Mesenchymal stem cell (in vitro differentiated cells and primary cell): ENCODE measurements around the gene TCF4.

Source experiments
- DNase-seq: peaks from one replicate; pipeline ENCODE4 v3.0.0-alpha.2; 2013
- H2AFZ ChIP-seq: one replicate; pipeline ENCODE4 v1.6.1; 2013; ENCODE audit warnings: low read depth, mild to moderate bottlenecking, control low read depth, inconsistent platforms, low read length, moderate library complexity
- H2AK5ac ChIP-seq: 2 replicates; pipeline ENCODE4 v1.6.1; 2013; ENCODE audit warnings: low read length, moderate library complexity, mild to moderate bottlenecking, inconsistent platforms; ENCODE audit not compliant: severe bottlenecking
- H2BK120ac ChIP-seq: one replicate; pipeline ENCODE4 v1.6.1; 2013; ENCODE audit warnings: low read depth, mild to moderate bottlenecking, inconsistent platforms, low read length, moderate library complexity
- H2BK12ac ChIP-seq, 2 experiments: one replicate each; pipeline ENCODE4 v1.6.1; 2013; ENCODE audit warnings: inconsistent platforms in 2 of 2, low read length in 2 of 2, mild to moderate bottlenecking in 2 of 2, moderate library complexity in 2 of 2, control low read depth in 1 of 2
- H2BK15ac ChIP-seq: one replicate; pipeline ENCODE4 v1.6.1; 2013; ENCODE audit warnings: mild to moderate bottlenecking, low read depth, inconsistent platforms; ENCODE audit not compliant: poor library complexity, severe bottlenecking
- H2BK5ac ChIP-seq: 2 replicates; pipeline ENCODE4 v1.6.1; 2013; ENCODE audit warnings: low read depth, mild to moderate bottlenecking, low read length, control low read depth, inconsistent platforms; ENCODE audit not compliant: poor library complexity, severe bottlenecking
- H3K14ac ChIP-seq, 2 experiments: one replicate each; pipeline ENCODE4 v1.6.1; 2013; ENCODE audit warnings: inconsistent platforms in 2 of 2, low read length in 2 of 2, control low read depth in 1 of 2, mild to moderate bottlenecking in 1 of 2, moderate library complexity in 1 of 2
- H3K18ac ChIP-seq, 2 experiments: one replicate each; pipeline ENCODE4 v1.6.1; 2013; ENCODE audit warnings: inconsistent platforms in 2 of 2, low read length in 2 of 2, control low read depth in 1 of 2, low read depth in 1 of 2, mild to moderate bottlenecking in 1 of 2
- H3K23ac ChIP-seq, 2 experiments: one replicate each; pipeline ENCODE4 v1.6.1; 2013; ENCODE audit warnings: inconsistent platforms in 2 of 2, low read length in 2 of 2, mild to moderate bottlenecking in 2 of 2, moderate library complexity in 2 of 2, control low read depth in 1 of 2
- H3K27ac ChIP-seq: 2 replicates; pipeline ENCODE4 v1.5.1; 2013; ENCODE audit warnings: mild to moderate bottlenecking, moderate library complexity, low read length, control low read depth, inconsistent platforms; ENCODE audit not compliant: poor library complexity, severe bottlenecking
- H3K27me3 ChIP-seq, 2 experiments: 2 replicates each; pipeline versions ENCODE4 v1.6.1 to v1.7.0; 2013; ENCODE audit warnings: low read length in 2 of 2, mild to moderate bottlenecking in 2 of 2, moderate library complexity in 2 of 2, control low read depth in 1 of 2, inconsistent platforms in 1 of 2; ENCODE audit not compliant: control insufficient read depth in 1 of 2, insufficient read depth in 1 of 2
- H3K36me3 ChIP-seq, 2 experiments: 2 replicates each; pipeline versions ENCODE4 v1.6.1 to v1.7.0; 2013; ENCODE audit warnings: low read length in 2 of 2, control low read depth in 1 of 2, inconsistent platforms in 1 of 2, low read depth in 1 of 2, mild to moderate bottlenecking in 1 of 2; ENCODE audit not compliant: insufficient read depth in 2 of 2, control insufficient read depth in 1 of 2
- H3K4ac ChIP-seq, 2 experiments: one replicate each; pipeline ENCODE4 v1.6.1; 2013; ENCODE audit warnings: inconsistent platforms in 2 of 2, low read length in 2 of 2, mild to moderate bottlenecking in 2 of 2, moderate library complexity in 2 of 2, control low read depth in 1 of 2, low read depth in 1 of 2
- H3K4me1 ChIP-seq: 2 replicates; pipeline ENCODE4 v1.6.1; 2013; ENCODE audit warnings: low read depth, low read length, control low read depth; ENCODE audit not compliant: control insufficient read depth, insufficient read depth
- H3K4me2 ChIP-seq: 2 replicates; pipeline ENCODE4 v1.6.1; 2013; ENCODE audit warnings: low read length, mild to moderate bottlenecking, inconsistent platforms; ENCODE audit not compliant: poor library complexity, severe bottlenecking
- H3K4me3 ChIP-seq, 2 experiments: 2 replicates each; pipeline versions ENCODE4 v1.5.1 to v1.7.0; 2013; ENCODE audit warnings: low read length in 2 of 2, mild to moderate bottlenecking in 2 of 2, control low read depth in 1 of 2, low read depth in 1 of 2; ENCODE audit not compliant: insufficient read depth in 1 of 2
- H3K79me1 ChIP-seq: replicated peaks from 2 replicates; pipeline ENCODE4 v1.6.1; 2013; ENCODE audit warnings: mild to moderate bottlenecking, control low read depth, low read length, inconsistent platforms; ENCODE audit not compliant: poor library complexity, severe bottlenecking
- H3K9ac ChIP-seq: 2 replicates; pipeline ENCODE4 v1.7.0; 2013; ENCODE audit warnings: mild to moderate bottlenecking, low read length, moderate library complexity
- H3K9me3 ChIP-seq: 2 replicates; pipeline ENCODE4 v1.7.0; 2013; ENCODE audit warnings: mild to moderate bottlenecking, low read length; ENCODE audit not compliant: control insufficient read depth
- H4K8ac ChIP-seq: one replicate; pipeline ENCODE4 v1.6.1; 2013; ENCODE audit warnings: inconsistent platforms, mild to moderate bottlenecking, low read length, moderate library complexity
- H4K91ac ChIP-seq: one replicate; pipeline ENCODE4 v1.6.1; 2013; ENCODE audit warnings: mild to moderate bottlenecking, low read length, inconsistent platforms
- WGBS: methylation state at CpG from one replicate; pipeline ENCODE4 v1.1.7; 2013; ENCODE audit warnings: mixed read lengths; 5-methylcytosine and 5-hydroxymethylcytosine counted together

Gene TCF4

GRCh38 chr18:55253814-55254213 is 334.2 kb downstream of the TCF4 start:
- Histone ChIP-seq H3K4me2 (no peak overlapping the region), H2AK5ac (no peak overlapping the region), H2BK5ac (no peak overlapping the region), H3K27me3 (no peaks in the 10 kb centered on the region), H3K9me3 (peaks cover 7% of the 10 kb centered on the region), H2BK12ac (no peak overlapping the region), H3K27ac (no peak overlapping the region), H3K4ac (no peak overlapping the region), H3K18ac (no peak overlapping the region), H3K36me3 (peaks cover 0 to 72% of the 10 kb centered on the region in 2 experiments), H3K23ac (no peak overlapping the region), H2BK120ac (no peak overlapping the region), H4K91ac (no peak overlapping the region), H3K79me1 (no peaks in the 10 kb centered on the region), H3K4me1 (no peaks in the 10 kb centered on the region), H2AFZ (no peak overlapping the region), H3K4me3 (no peak overlapping the region), H3K9ac (no peak overlapping the region), H3K14ac (no peak overlapping the region), H2BK15ac (no peak overlapping the region), H4K8ac (no peak overlapping the region)
- WGBS = 100% methylated on average over 1 of the region's 1 CpG
- no peak for DNase-seq

DNA sequence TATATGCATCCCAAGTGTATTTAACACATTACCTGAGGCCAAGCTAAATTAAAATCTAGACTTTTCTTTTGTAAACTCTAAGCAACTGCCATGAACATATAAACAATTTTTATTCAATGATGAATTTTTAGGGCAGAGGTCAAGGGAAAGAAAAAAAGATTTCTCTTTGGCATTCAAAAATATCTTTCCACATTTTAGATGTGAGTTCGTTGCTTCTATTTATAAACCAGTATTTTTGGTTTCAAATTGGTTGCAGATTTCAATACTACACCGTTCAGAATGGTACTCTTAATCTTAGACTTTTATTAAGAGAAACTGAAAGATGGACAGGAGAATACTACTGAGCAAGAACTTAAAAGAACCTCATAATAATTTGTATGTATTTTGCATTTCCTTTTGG is 335.1 kb downstream of the TCF4 start:
- Histone ChIP-seq H3K36me3 (peaks cover 0 to 67% of the 10 kb centered on the region in 2 experiments), H3K4ac (no peak overlapping the region), H4K8ac (no peak overlapping the region), H3K4me3 (peak overlapping the region in 1 of 2 experiments; percentile 59), H3K9me3 (peaks cover 7% of the 10 kb centered on the region), H3K9ac (peak overlapping the region; percentile 80), H2BK12ac (no peak overlapping the region), H2AFZ (no peak overlapping the region), H3K18ac (no peak overlapping the region), H2BK120ac (no peak overlapping the region), H3K23ac (no peak overlapping the region), H3K27ac (no peak overlapping the region), H3K4me2 (no peak overlapping the region), H4K91ac (no peak overlapping the region), H2BK15ac (no peak overlapping the region), H2AK5ac (no peak overlapping the region), H3K79me1 (no peaks in the 10 kb centered on the region), H3K27me3 (no peaks in the 10 kb centered on the region), H3K4me1 (no peaks in the 10 kb centered on the region), H2BK5ac (no peak overlapping the region), H3K14ac (no peak overlapping the region)
- no CpG with 5 or more reads among the region's 2 CpGs for WGBS
- no peak for DNase-seq

GRCh38 chr18:55252053-55252675 is 335.8 kb downstream of the TCF4 start:
- H3K27ac ChIP-seq = no peak overlapping the region
- no peak overlapping the region for H3K4me2 ChIP-seq
- H4K8ac ChIP-seq = no peak overlapping the region
- H2BK120ac ChIP-seq = no peak overlapping the region
- no peaks in the 10 kb centered on the region for H3K4me1 ChIP-seq
- no peak for DNase-seq
- H3K4me3 ChIP-seq = peak overlapping the region in 1 of 2 experiments; percentile 59
- peaks cover 0 to 67% of the 10 kb centered on the region in 2 experiments for H3K36me3 ChIP-seq
- no peaks in the 10 kb centered on the region for H3K79me1 ChIP-seq
- H3K14ac ChIP-seq = no peak overlapping the region
- H2BK5ac ChIP-seq = no peak overlapping the region
- WGBS = 97% methylated on average over 6 of the region's 7 CpGs
- H3K9ac ChIP-seq = peak overlapping the region; percentile 80
- H2AK5ac ChIP-seq = no peak overlapping the region
- no peak overlapping the region for H3K18ac ChIP-seq
- no peak overlapping the region for H2AFZ ChIP-seq
- H4K91ac ChIP-seq = no peak overlapping the region
- no peak overlapping the region for H2BK15ac ChIP-seq
- peaks cover 7% of the 10 kb centered on the region for H3K9me3 ChIP-seq
- H3K23ac ChIP-seq = no peak overlapping the region
- no peak overlapping the region for H2BK12ac ChIP-seq
- no peaks in the 10 kb centered on the region for H3K27me3 ChIP-seq
- no peak overlapping the region for H3K4ac ChIP-seq

GRCh38 chr18:55251254-55251971 is 336.6 kb downstream of the TCF4 start:
- H3K9ac ChIP-seq = peak overlapping the region; percentile 80
- 88% methylated on average over 12 of the region's 13 CpGs for WGBS
- H3K4me1 ChIP-seq = no peaks in the 10 kb centered on the region

More at GRCh38 chr18:55251254-55251971, 336.6 kb downstream of the TCF4 start:
- no peak overlapping the region for H2BK12ac ChIP-seq
- no peak overlapping the region for H2BK15ac ChIP-seq
- H3K79me1 ChIP-seq = no peaks in the 10 kb centered on the region
- no peak overlapping the region for H2BK120ac ChIP-seq
- peak overlapping the region in 1 of 2 experiments; percentile 57 for H3K4me3 ChIP-seq
- H3K14ac ChIP-seq = no peak overlapping the region
- H3K4me2 ChIP-seq = no peak overlapping the region
- no peak overlapping the region for H3K23ac ChIP-seq
- no peak overlapping the region for H2AFZ ChIP-seq
- H3K27me3 ChIP-seq = no peaks in the 10 kb centered on the region
- no peak overlapping the region for H3K4ac ChIP-seq
- H3K36me3 ChIP-seq = peaks cover 0 to 66% of the 10 kb centered on the region in 2 experiments
- no peak overlapping the region for H3K27ac ChIP-seq
- no peak overlapping the region for H2AK5ac ChIP-seq
- H3K9me3 ChIP-seq = peaks cover 7% of the 10 kb centered on the region
- no peak overlapping the region for H3K18ac ChIP-seq
- no peak overlapping the region for H4K8ac ChIP-seq
- H4K91ac ChIP-seq = no peak overlapping the region
- H2BK5ac ChIP-seq = no peak overlapping the region
- no peak for DNase-seq
